Tibial artery (tissue), 4 donors: ENCODE measurements around the gene PAX9.

Experiments
- DNase-seq, 2 donors: peaks; one replicate each; pipeline ENCODE4 v3.0.0-alpha.2; 2019
- H3K27ac ChIP-seq, 2 donors: fragments of 200-600 bp; sonication (generic) in 1 of 2; 1 replicate in 1 of 2; 2 replicates in 1 of 2; pipeline ENCODE4 v1.5.1; 2018 to 2019; ENCODE audit warnings: mild to moderate bottlenecking in 1 of 2
- H3K27me3 ChIP-seq, 2 donors: fragments of 200-600 bp; sonication (generic) in 1 of 2; one replicate each; pipeline versions ENCODE4 v1.5.1 to v1.6.0; 2016 to 2019
- H3K36me3 ChIP-seq, 3 donors: fragments of 200-600 bp; sonication (generic) in 2 of 3; one replicate each; pipeline ENCODE4 v1.5.1; 2016 to 2019; ENCODE audit warnings: mild to moderate bottlenecking in 2 of 3
- H3K4me1 ChIP-seq, 4 donors: fragments of 200-600 bp; sonication (generic) in 2 of 4; 1 replicate in 3 of 4; 2 replicates in 1 of 4; pipeline ENCODE4 v1.5.1; 2016 to 2019
- H3K4me3 ChIP-seq, 2 donors: fragments of 200-600 bp; sonication (generic) in 1 of 2; 1 replicate in 1 of 2; 2 replicates in 1 of 2; pipeline ENCODE4 v1.5.1; 2018 to 2019; ENCODE audit warnings: mild to moderate bottlenecking in 2 of 2
- H3K9me3 ChIP-seq, 3 donors: fragments of 200-600 bp; sonication (generic) in 1 of 3; one replicate each; pipeline ENCODE4 v1.5.1; 2016 to 2019
- CTCF ChIP-seq, 2 experiments: fragments of 200-600 bp in 1 of 2; fragments of 450-650 bp in 1 of 2; IDR thresholded peaks; one replicate each; pipeline ENCODE4 v1.5.1; 2017 to 2019; ENCODE audit warnings: antibody characterized with exemption in 2 of 2, mild to moderate bottlenecking in 1 of 2, moderate library complexity in 1 of 2
- intact Hi-C: fragments of 100-400 bp; cut with DNase I; formaldehyde crosslinking; loops from one replicate; pipeline ENCODE4 v1.15.0; 2023; ENCODE audit warnings: low total_unique reads

The PAX9 gene

DNA sequence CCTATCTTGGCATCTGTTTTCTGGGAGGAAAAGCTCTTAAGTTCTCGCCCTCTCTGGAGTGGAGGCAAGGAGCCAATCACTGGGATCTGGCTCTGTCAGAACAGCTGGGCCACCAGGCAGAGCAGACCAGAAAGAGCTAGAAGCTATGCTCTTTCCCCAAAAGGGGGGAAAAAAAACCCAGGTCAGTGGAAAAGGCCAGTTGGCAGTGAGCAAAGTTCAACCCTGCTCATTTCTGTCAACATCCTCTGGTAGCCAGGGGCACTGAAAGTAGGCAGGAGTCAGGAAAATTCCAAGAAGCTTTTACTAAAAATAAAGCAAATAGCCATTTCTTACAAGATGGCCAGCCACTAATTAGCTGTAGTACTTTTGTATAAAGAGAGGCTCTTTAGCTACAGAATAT, 36.6 kb upstream of the PAX9 start:
- no peaks in the 10 kb centered on the region for H3K36me3 ChIP-seq
- intact Hi-C loops, result no loop called here
- no peak overlapping the region for H3K4me3 ChIP-seq
- H3K4me1 ChIP-seq, result no peaks in the 10 kb centered on the region
- TF ChIP-seq CTCF (IDR thresholded peaks at IDR 0.05), result no peak
- no peak for DNase-seq
- H3K27ac ChIP-seq, result no peak overlapping the region
- H3K27me3 ChIP-seq, result peaks cover 0 to 10% of the 10 kb centered on the region in 2 donors
- H3K9me3 ChIP-seq, result no peaks in the 10 kb centered on the region

- Histone ChIP-seq H3K36me3 (no peaks in the 10 kb centered on the region), H3K9me3 (no peaks in the 10 kb centered on the region), H3K27ac (no peak overlapping the region), H3K4me1 (no peaks in the 10 kb centered on the region), H3K27me3 (peaks cover 0 to 10% of the 10 kb centered on the region in 2 donors), H3K4me3 (no peak overlapping the region)
- no peak for DNase-seq
- TF ChIP-seq CTCF (IDR thresholded peaks at IDR 0.05), result no peak
- intact Hi-C loops, result no loop called here
Observed at GRCh38 chr14:36625436-36625835, 36.2 kb upstream of the PAX9 start.

DNA sequence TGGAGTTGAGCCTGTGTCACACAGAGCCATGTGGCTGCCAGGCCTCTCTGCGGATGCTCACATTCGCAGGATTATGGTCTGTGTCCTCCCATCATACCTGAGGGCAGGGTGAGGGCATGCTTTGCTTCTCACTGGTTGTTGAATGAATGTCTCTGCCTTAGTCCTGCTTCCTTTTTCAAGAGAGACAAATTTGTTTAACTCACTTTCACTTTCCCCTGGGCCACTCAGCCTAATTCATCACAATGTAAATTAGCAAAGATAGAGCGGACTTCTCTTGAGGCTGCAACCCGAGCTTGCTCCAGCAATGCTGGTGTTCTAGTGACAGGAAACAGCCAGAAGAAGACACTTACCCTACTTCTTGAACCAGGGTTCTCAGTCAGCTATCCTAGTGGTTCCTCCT, 35.5 kb upstream of the PAX9 start:
- no peaks in the 10 kb centered on the region for H3K36me3 ChIP-seq
- no peak for DNase-seq
- intact Hi-C loops, result no loop called here
- H3K9me3 ChIP-seq, result no peaks in the 10 kb centered on the region
- no peaks in the 10 kb centered on the region for H3K4me1 ChIP-seq
- no peak overlapping the region for H3K27ac ChIP-seq
- peaks cover 0 to 10% of the 10 kb centered on the region in 2 donors for H3K27me3 ChIP-seq
- TF ChIP-seq CTCF (IDR thresholded peaks at IDR 0.05), result no peak
- no peak overlapping the region for H3K4me3 ChIP-seq

DNA sequence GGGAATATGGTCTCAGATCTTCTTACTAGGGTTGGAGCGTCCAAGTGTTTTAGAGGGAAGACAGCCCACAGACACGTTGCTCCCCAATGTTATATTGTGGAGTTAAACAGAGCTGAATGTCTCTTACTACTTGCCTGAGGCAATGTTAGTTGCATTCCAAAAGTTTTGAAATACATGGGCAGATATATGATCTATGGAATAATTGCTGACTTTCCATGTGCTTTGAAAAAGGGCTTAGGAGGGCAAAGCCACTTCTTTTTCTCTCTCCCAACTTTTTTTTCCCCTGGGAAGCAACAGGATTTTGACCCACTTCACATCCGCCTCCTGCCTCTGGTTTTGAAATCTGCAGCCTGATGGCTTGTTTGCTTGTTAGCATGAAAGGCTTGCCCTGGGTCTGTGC, 33.7 kb upstream of the PAX9 start:
- no peak for DNase-seq
- Histone ChIP-seq H3K4me1 (no peaks in the 10 kb centered on the region), H3K4me3 (no peak overlapping the region), H3K36me3 (no peaks in the 10 kb centered on the region), H3K9me3 (no peaks in the 10 kb centered on the region), H3K27ac (no peak overlapping the region), H3K27me3 (peaks cover 0 to 10% of the 10 kb centered on the region in 2 donors)
- no peak for TF ChIP-seq CTCF (IDR thresholded peaks at IDR 0.05)
- intact Hi-C loops, result no loop called here

DNA sequence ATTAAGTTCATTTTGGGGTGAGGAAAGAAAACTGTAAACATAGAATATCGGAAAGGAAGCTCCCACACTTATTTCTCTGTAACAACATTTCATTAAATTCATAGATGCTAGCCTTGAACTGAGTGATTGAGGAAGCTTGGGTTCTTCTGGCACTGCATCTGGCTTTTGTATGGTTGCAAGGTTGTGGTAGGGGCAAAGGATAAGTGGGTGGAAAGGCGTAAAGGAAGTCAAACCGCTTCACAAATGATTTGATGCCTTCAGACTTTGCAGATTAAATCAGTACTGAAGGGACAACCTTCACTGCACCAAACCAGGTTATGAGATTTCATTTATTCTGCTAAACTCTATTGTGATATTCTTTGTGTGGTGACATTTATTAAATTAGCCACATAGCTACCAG, 28.1 kb upstream of the PAX9 start:
- Histone ChIP-seq H3K9me3 (no peaks in the 10 kb centered on the region), H3K27me3 (peaks cover 0 to 6% of the 10 kb centered on the region in 2 donors), H3K27ac (no peak overlapping the region), H3K4me3 (no peak overlapping the region), H3K4me1 (no peaks in the 10 kb centered on the region), H3K36me3 (no peaks in the 10 kb centered on the region)
- no peak for TF ChIP-seq CTCF (IDR thresholded peaks at IDR 0.05)
- DNase-seq, result no peak
- intact Hi-C loops, result no loop called here
